IgD-negative memory B cell (primary cell): ENCODE measurements around the gene PLCD3. TPM values are rescaled to one million over a fixed set of nuclear protein-coding genes. Genes with fewer than 3 reads are reported as not detected.

Experiments
- H3K27ac Mint-ChIP-seq, 3 donors: one replicate each; pipeline ENCODE4 v1.8.0; 2020 to 2022; ENCODE audit warnings: mild to moderate bottlenecking in 3 of 3, mixed read lengths in 3 of 3, moderate library complexity in 1 of 3
- H3K27me3 Mint-ChIP-seq: one replicate; pipeline ENCODE4 v1.8.0; 2021; ENCODE audit warnings: mixed read lengths
- H3K36me3 Mint-ChIP-seq: one replicate; pipeline ENCODE4 v1.8.0; 2020; ENCODE audit warnings: mild to moderate bottlenecking, mixed read lengths
- H3K4me1 Mint-ChIP-seq, 3 donors: one replicate each; pipeline ENCODE4 v1.8.0; 2020 to 2022; ENCODE audit warnings: mixed read lengths in 3 of 3, mild to moderate bottlenecking in 1 of 3
- H3K4me3 Mint-ChIP-seq, 4 donors: one replicate each; pipeline ENCODE4 v1.8.0; 2020 to 2022; ENCODE audit warnings: mild to moderate bottlenecking in 4 of 4, mixed read lengths in 4 of 4, moderate library complexity in 3 of 4
- H3K9me3 Mint-ChIP-seq, 3 donors: one replicate each; pipeline ENCODE4 v1.8.0; 2020 to 2021; ENCODE audit warnings: mixed read lengths in 3 of 3, mild to moderate bottlenecking in 1 of 3
- polyA plus RNA-seq: library from polyadenylated mRNA; unstranded; fragments of 300-500 nt; fragmentation: Illumina TruSeq; gene quantifications from one replicate; pipeline ENCODE4 v1.2.3, GENCODE V29; 2021

Gene PLCD3
- polyA plus RNA-seq, 1 donor from 2014 or later, result not detected

DNA sequence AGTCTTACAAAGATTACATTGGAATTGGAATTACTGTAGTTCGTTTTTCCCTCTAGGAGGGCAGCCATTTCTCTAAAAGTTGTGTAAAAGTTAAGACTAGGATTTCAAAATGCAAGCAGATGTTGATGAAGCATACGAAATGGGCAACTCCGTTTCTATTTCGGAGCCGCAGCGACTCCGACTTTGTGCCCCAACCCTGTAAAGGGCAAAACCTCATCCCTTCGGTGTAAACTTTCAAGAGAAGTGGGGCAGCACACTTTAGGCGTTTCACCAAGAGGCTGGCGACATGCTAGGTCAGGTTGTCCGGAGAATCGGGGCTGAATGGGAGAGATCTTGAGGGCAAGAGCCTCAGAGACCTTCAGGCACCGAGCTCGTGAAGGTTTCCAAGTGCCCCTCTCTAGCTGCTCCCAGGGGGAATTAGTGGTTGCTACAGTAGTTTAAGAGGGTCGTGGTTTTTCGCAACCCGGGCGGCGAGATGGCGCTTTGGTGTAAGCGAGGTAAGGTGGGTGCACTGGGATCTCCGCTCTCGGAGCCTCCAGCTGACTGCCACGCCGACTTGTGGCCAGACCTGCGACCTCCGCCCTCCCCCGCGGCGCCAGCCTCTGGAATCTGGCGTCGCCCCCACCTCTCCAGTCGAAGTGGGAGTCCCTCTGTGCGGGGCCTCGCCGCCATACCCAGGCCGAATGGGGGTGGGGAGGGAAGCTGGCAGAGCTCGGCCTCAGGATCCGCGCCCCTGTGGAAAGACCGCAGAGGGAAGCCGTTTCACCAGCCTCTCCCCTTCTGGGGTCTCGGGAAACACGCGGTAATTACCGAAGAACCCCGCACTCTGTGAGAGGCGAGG, 28.4 kb upstream of the PLCD3 start:
- Mint-ChIP-seq H3K36me3 (no peaks in the 10 kb centered on the region), H3K27me3 (no peaks in the 10 kb centered on the region), H3K4me1 (peaks cover 28 to 37% (median 28%) of the 10 kb centered on the region in 3 donors), H3K9me3 (no peaks in the 10 kb centered on the region), H3K27ac (peak overlapping the region; percentile 98 to 99 (median 99)), H3K4me3 (peak overlapping the region; percentile 85 to 98 (median 94))

DNA sequence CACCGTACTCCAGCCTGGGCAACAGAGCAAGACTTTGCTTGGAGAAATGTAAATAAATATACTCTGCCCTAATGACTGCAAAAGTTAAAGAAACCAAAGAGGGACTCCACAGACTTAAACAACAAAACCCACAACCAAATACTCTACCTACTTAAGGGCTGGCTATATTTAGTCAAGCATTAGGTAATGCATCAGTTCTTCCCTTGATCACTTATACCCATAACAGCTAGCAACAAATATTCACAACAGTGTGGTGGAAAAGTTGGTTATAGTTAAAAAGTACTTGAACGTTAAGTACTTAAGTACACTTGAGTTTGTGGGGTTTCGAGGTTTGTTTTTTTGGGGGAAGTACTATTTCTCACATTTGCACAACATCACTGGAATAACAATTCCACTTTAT, 23.9 kb upstream of the PLCD3 start:
- Mint-ChIP-seq H3K36me3 (no peaks in the 10 kb centered on the region), H3K4me3 (peak overlapping the region in 1 of 4 donors; percentile 75), H3K27ac (no peak overlapping the region), H3K4me1 (peaks cover 30 to 38% (median 32%) of the 10 kb centered on the region in 3 donors), H3K9me3 (no peaks in the 10 kb centered on the region), H3K27me3 (no peaks in the 10 kb centered on the region)

DNA sequence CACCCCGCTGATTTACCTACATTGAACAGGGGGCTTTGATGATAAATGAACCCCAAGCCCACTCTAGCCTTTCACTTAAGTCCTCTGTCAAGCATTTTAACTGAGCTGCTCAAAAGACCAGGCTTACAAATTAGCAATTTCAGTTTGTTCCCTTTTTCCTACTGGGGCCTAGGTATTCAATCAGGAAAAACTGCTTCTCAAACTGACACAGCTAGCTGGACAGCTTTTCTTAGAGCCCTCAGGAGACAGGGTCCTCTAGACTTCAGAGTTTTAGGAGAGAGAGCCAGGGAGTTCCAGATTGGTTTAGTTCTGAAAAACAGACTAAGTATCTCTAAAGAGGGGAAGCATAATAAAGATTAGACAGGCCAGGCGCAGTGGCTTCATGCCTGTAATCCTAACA, 23.2 kb upstream of the PLCD3 start:
- Mint-ChIP-seq H3K4me1 (peaks cover 38 to 43% (median 38%) of the 10 kb centered on the region in 3 donors), H3K4me3 (peak overlapping the region in 2 of 4 donors; percentile 25 to 52), H3K9me3 (no peaks in the 10 kb centered on the region), H3K36me3 (no peaks in the 10 kb centered on the region), H3K27me3 (no peaks in the 10 kb centered on the region), H3K27ac (peak overlapping the region in 1 of 3 donors; percentile 71)

DNA sequence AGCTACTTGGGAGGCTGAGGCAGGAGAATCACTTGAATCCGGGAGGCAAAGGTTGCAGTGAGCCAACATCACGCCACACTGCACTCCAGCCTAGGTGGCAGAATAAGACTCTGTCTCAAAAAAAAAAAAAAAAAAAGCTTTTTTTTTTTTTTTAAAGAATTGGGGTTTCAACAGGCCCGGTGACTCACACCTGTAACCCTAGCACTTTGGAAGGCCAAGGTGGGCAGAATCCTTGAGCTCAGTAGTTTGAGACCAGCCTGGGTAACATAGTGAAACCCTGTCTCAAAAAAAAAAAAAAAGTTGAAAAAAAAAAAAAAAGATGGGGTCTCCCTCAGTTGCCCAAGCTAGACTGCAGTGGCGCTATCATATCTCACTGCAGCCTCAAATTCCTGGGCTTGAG, 22.7 kb upstream of the PLCD3 start:
- Mint-ChIP-seq H3K4me3 (no peak overlapping the region), H3K4me1 (peaks cover 36 to 40% (median 39%) of the 10 kb centered on the region in 3 donors), H3K36me3 (no peaks in the 10 kb centered on the region), H3K27me3 (no peaks in the 10 kb centered on the region), H3K27ac (no peak overlapping the region), H3K9me3 (no peaks in the 10 kb centered on the region)

DNA sequence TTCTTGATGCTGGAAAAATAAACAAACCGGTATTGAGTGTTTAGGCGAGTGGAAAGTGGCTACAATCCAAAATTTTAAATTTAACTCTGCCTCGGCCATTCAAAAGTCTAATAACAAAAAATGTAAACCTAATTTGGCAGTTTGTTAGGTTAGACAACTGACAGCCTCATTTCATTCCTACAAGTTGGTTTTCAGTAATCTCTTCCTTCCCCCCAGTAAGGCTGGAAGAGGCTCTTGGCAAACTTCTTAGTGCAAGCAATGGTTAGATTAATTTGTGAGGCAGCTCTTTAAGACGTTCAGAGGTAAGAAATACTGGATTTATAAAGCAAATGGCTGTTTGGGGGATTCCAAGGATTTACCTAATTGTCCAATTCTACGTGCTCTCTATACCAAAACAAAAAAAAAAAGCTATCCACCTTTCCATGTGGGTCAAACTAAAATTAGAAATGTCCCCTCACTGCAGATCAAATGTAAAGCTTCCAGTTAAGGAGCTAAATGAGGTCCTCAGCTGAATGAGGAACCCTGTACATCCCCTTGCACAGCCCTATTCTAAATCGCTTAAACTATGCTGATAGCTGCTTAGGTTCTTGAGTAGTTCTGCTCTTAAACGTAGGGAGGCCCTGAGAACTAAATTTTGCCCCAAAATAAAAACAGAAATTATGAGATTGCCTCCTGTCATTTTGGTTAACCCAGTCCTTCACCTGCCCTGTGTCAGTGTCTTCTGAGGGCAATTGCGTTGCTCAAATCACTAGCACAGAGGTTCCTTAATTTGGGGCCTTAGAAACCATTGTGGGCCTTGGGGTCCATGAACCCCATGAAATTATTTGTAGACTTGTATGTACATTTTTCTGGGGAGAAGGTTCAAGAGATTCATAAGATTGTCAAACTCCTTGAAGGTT, 18.8 kb upstream of the PLCD3 start:
- peak overlapping the region; percentile 51 to 100 (median 75) for H3K27ac Mint-ChIP-seq
- no peaks in the 10 kb centered on the region for H3K27me3 Mint-ChIP-seq
- no peaks in the 10 kb centered on the region for H3K9me3 Mint-ChIP-seq
- peak overlapping the region; percentile 8 to 98 (median 74) for H3K4me3 Mint-ChIP-seq
- no peaks in the 10 kb centered on the region for H3K36me3 Mint-ChIP-seq
- H3K4me1 Mint-ChIP-seq, result peaks cover 30 to 36% (median 31%) of the 10 kb centered on the region in 3 donors

DNA sequence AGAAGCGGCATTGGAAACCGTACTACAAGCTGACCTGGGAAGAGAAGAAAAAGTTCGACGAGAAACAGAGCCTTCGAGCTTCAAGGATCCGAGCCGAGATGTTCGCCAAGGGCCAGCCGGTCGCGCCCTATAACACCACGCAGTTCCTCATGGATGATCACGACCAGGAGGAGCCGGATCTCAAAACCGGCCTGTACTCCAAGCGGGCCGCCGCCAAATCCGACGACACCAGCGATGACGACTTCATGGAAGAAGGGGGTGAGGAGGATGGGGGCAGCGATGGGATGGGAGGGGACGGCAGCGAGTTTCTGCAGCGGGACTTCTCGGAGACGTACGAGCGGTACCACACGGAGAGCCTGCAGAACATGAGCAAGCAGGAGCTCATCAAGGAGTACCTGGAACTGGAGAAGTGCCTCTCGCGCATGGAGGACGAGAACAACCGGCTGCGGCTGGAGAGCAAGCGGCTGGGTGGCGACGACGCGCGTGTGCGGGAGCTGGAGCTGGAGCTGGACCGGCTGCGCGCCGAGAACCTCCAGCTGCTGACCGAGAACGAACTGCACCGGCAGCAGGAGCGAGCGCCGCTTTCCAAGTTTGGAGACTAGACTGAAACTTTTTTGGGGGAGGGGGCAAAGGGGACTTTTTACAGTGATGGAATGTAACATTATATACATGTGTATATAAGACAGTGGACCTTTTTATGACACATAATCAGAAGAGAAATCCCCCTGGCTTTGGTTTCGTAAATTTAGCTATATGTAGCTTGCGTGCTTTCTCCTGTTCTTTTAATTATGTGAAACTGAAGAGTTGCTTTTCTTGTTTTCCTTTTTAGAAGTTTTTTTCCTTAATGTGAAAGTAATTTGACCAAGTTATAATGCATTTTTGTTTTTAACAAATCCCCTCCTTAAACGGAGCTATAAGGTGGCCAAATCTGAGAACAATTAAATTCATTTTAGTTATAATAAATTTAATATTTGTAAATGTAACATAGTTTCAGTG, 17.7 kb upstream of the PLCD3 start:
- Mint-ChIP-seq H3K27me3 (no peaks in the 10 kb centered on the region), H3K36me3 (no peaks in the 10 kb centered on the region), H3K4me3 (peak overlapping the region; percentile 96 to 98 (median 98)), H3K9me3 (no peaks in the 10 kb centered on the region), H3K4me1 (peaks cover 31 to 33% (median 33%) of the 10 kb centered on the region in 3 donors), H3K27ac (peak overlapping the region; percentile 100)

DNA sequence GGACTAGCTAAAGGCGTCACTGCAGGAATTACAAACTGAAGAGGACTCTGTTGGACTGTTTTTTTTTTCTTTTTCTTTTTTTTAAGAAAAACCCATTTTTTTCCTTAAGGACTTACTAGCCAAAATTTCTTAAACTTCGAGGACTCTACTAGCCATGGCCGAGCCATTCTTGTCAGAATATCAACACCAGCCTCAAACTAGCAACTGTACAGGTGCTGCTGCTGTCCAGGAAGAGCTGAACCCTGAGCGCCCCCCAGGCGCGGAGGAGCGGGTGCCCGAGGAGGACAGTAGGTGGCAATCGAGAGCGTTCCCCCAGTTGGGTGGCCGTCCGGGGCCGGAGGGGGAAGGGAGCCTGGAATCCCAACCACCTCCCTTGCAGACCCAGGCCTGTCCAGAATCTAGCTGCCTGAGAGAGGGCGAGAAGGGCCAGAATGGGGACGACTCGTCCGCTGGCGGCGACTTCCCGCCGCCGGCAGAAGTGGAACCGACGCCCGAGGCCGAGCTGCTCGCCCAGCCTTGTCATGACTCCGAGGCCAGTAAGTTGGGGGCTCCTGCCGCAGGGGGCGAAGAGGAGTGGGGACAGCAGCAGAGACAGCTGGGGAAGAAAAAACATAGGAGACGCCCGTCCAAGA, 16.8 kb upstream of the PLCD3 start:
- no peaks in the 10 kb centered on the region for H3K27me3 Mint-ChIP-seq
- H3K4me3 Mint-ChIP-seq, result peak overlapping the region; percentile 96 to 98 (median 98)
- no peaks in the 10 kb centered on the region for H3K36me3 Mint-ChIP-seq
- H3K4me1 Mint-ChIP-seq, result peaks cover 33 to 35% (median 33%) of the 10 kb centered on the region in 3 donors
- H3K27ac Mint-ChIP-seq, result peak overlapping the region; percentile 100
- H3K9me3 Mint-ChIP-seq, result no peaks in the 10 kb centered on the region

DNA sequence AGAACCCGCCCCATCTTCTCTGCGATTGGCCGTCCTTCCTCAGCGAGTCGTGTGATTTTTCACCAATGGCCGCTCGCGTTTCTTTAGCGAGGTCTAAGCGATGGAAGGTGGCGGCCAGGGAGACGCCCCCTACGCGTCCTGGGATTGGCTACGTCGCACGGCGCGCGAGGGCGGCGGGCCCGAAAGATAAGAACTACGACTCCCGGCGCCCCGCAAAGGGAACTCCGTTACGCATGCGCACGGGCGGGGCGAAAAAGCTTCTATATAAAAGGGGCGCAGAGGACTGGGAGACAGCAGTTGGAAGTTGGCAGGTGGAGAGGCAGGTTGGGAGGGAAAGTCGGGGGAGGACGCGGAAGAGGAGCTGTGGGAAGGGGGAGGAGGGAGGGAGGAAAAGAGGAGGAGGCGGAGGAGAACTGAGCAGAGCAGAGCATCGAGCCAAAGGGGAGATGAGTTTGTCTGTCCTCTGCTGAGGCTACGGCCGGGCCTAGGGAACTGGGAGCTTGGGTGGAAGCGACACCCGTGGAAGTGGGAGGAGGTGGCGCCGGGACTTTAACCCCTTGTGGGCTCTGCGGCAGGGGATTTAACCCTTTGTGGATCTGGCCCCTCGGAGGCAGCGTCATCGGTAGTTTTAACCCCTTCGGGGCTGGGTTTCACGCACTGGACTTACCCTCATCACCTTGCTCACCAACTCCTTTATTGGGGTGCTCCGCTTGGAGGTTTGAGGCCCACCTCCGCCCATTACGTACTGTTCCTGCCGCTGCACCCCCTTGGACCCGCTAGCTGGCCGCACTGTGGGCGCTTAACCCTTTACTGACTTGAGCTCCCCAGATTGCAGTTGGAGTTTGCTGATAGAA, 16.1 kb upstream of the PLCD3 start, which contains the start of gene HEXIM1:
Gene HEXIM1, plus strand, starts transcription at position 293 of the 854 bp plus-strand sequence. CDS start 716 bp downstream, outside the sequence.
- Mint-ChIP-seq H3K4me3 (peak within 1 kb of the TSS; percentile 96 to 98 (median 98)), H3K27me3 (no peaks in the 10 kb centered on the region), H3K9me3 (no peaks in the 10 kb centered on the region), H3K27ac (peak within 1 kb of the TSS; percentile 100), H3K4me1 (peaks cover 33 to 38% (median 37%) of the 10 kb centered on the region in 3 donors), H3K36me3 (no peaks in the 10 kb centered on the region)

DNA sequence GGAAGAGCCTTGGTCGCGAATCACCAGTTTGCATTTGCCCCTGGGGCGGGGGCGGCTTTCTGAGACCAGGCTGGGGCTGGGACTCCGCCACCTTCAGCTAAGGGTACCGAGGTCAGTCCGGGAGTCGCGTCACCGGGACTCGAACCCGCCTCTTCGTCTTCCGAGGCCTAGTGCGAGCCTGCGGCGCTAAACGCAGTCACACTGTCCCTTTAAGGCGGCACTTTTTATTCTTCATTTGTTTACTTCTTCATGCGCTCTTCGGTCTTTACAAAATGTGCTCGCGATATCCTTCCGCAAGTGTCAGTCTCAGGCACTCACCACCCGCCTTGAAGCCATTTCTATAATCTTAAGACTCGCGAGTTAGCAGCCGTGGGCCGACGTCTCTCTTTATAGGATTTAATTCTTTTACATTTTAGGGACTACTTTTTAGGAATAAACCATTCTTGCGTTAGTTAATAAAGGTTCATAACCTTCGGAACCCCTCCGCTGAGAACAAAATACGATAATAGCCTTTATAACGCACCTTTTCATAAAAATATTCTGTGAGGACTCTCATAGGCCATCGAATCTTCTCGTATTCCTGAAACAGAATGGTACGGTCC, 15.4 kb upstream of the PLCD3 start:
- peak overlapping the region; percentile 100 for H3K27ac Mint-ChIP-seq

DNA sequence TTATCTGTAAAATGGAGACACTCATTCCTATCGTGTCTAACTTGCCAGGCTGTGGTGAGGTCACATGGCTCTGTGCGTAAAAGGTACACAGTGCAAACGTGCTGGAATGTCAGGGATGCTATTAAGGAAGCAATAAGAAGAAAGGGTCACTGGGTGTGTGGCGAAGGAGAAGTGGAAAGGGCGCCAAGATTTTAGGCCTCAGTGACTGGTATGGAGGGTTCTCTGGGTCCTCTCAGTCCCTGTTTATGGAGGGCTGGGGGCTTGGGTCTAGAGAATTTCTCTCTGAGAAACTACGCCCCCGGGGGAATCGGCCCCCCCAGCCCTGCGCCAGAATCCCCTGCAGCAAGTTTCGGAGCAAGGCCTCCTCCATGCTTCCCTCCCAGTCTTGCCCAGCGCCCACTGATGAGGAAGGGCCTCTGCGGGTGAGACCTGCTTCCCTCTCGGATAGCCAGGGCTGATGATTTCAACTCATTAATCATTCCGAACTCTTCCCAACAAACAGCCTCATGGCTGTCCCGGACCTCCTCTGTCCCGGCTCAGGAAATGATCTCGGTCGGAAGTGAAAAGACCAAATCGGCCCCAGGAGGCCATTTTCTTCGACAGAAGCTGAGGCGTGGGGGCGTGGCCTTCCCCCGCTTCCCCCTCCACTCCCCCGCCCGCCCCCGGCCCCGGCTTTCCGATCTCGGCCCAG, 14.7 kb upstream of the PLCD3 start:
- peak overlapping the region; percentile 100 for H3K27ac Mint-ChIP-seq
- H3K36me3 Mint-ChIP-seq, result no peaks in the 10 kb centered on the region
- peaks cover 31 to 42% (median 38%) of the 10 kb centered on the region in 3 donors for H3K4me1 Mint-ChIP-seq
- H3K4me3 Mint-ChIP-seq, result peak overlapping the region; percentile 96 to 98 (median 98)
- H3K27me3 Mint-ChIP-seq, result no peaks in the 10 kb centered on the region
- H3K9me3 Mint-ChIP-seq, result no peaks in the 10 kb centered on the region

More for the DNA sequence above, 15.4 kb upstream of the PLCD3 start:
- Mint-ChIP-seq H3K36me3 (no peaks in the 10 kb centered on the region), H3K27me3 (no peaks in the 10 kb centered on the region), H3K4me1 (peaks cover 33 to 41% (median 38%) of the 10 kb centered on the region in 3 donors), H3K9me3 (no peaks in the 10 kb centered on the region), H3K4me3 (peak overlapping the region; percentile 96 to 98 (median 98))

DNA sequence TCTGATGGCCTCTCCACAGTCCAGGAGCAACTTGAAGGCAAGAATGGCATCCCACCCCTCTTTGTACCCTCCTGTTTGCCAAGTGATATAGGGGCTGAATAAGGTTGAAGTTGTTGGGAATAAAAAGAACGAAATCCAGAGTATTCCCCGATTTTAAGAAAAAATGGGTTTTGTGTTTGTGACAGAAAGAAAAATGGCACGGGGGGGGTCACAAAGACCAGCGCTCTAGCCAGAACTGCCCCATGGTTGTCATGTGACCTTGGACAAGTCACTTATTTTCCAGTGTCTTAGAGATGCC, 14.2 kb upstream of the PLCD3 start:
- H3K27ac Mint-ChIP-seq, result peak overlapping the region; percentile 100
- H3K4me3 Mint-ChIP-seq, result peak overlapping the region; percentile 96 to 98 (median 98)
- H3K36me3 Mint-ChIP-seq, result no peaks in the 10 kb centered on the region
- H3K4me1 Mint-ChIP-seq, result peaks cover 26 to 38% (median 34%) of the 10 kb centered on the region in 3 donors
- H3K9me3 Mint-ChIP-seq, result no peaks in the 10 kb centered on the region
- H3K27me3 Mint-ChIP-seq, result no peaks in the 10 kb centered on the region

DNA sequence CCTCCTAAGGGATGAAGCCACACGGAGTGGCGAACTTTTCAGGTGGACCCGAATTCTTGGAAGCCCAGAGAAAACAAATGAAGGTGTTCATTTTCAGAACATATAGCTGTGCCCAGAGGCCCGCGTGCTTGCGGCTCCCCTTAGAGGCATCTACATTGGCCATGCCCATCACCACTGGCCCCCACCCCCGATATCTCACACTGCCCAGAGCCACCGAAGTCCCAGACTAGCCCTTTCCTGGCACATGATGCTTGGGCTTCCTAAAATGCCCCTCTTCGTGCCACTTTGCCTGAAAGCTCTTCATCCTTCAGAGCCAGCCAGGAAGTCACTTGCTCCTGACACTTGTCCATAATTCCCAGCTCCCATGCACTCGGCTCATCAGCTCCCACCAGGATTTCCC, 13.9 kb upstream of the PLCD3 start:
- no peaks in the 10 kb centered on the region for H3K9me3 Mint-ChIP-seq

More for the DNA sequence above, 13.9 kb upstream of the PLCD3 start:
- Mint-ChIP-seq H3K4me1 (peaks cover 22 to 35% (median 32%) of the 10 kb centered on the region in 3 donors), H3K4me3 (peak overlapping the region; percentile 38 to 98 (median 76)), H3K27me3 (no peaks in the 10 kb centered on the region), H3K36me3 (no peaks in the 10 kb centered on the region), H3K27ac (peak overlapping the region; percentile 39 to 100 (median 100))
